Right atrium auricular region (tissue), 2 donors: Measurements from ENCODE around the gene NQO1. TPM values are rescaled to one million over a fixed set of nuclear protein-coding genes. Genes with fewer than 3 reads are reported as not detected.
"Not testable (repeated sequence)": the region's sequence is repeated elsewhere in the genome, so short reads cannot be mapped to it uniquely, and the experiment has no call there.

Experiments used
- DNase-seq: peaks from one replicate; pipeline ENCODE4 v3.0.0-alpha.2; 2019; ENCODE audit warnings: low spot score
- H3K27ac ChIP-seq, 2 donors: fragments of 200-600 bp; sonication (generic); 1 replicate in 1 of 2; 2 replicates in 1 of 2; pipeline ENCODE4 v1.5.1; 2016 to 2019
- H3K27me3 ChIP-seq, 2 donors: fragments of 200-600 bp; sonication (generic); one replicate each; pipeline versions ENCODE4 v1.5.1 to v1.6.0; 2017 to 2019
- H3K36me3 ChIP-seq: fragments of 200-600 bp; sonication (generic); one replicate; pipeline ENCODE4 v1.5.1; 2016
- H3K4me1 ChIP-seq, 2 donors: fragments of 200-600 bp; sonication (generic); one replicate each; pipeline versions ENCODE4 v1.5.1 to v1.6.0; 2017 to 2019
- H3K4me3 ChIP-seq, 2 donors: fragments of 200-600 bp; sonication (generic); 1 replicate in 1 of 2; 2 replicates in 1 of 2; pipeline ENCODE4 v1.5.1; 2017 to 2019; ENCODE audit warnings: mild to moderate bottlenecking in 1 of 2, moderate library complexity in 1 of 2
- H3K9me3 ChIP-seq, 2 donors: fragments of 200-600 bp; sonication (generic); one replicate each; pipeline ENCODE4 v1.5.1; 2019
- CTCF ChIP-seq, 2 donors: fragments of 200-600 bp; sonication (generic); IDR thresholded peaks; one replicate each; pipeline ENCODE4 v1.5.1; 2019; ENCODE audit warnings: antibody characterized with exemption in 2 of 2
- total RNA-seq, 2 donors: library from RNA; depleted of rRNA; stranded (reverse); fragments of >200 nt; gene quantifications; one replicate each; pipeline ENCODE4 v1.1.0, GENCODE V29; 2016

The NQO1 gene
- total RNA-seq, 2 donors from 2014 or later: 41.8 to 62.9 TPM

- Histone ChIP-seq H3K27me3 (no peaks in the 10 kb centered on the region), H3K9me3 (no peaks in the 10 kb centered on the region), H3K27ac (no peak overlapping the region), H3K4me3 (no peak overlapping the region), H3K4me1 (peaks cover 0 to 15% of the 10 kb centered on the region in 2 donors), H3K36me3 (no peaks in the 10 kb centered on the region)
- no peak for TF ChIP-seq CTCF (IDR thresholded peaks at IDR 0.05)
- no peak for DNase-seq
Measured at GRCh38 chr16:69732101-69732500, 5.7 kb upstream of the NQO1 start.

- H3K27me3 ChIP-seq, H3K36me3 ChIP-seq, H3K9me3 ChIP-seq, DNase-seq, H3K27ac ChIP-seq, H3K4me3 ChIP-seq: not testable (repeated sequence)
- H3K4me1 ChIP-seq: peaks cover 0 to 21% of the 10 kb centered on the region in 2 donors
Measured at GRCh38 chr16:69731280-69731679, 4.9 kb upstream of the NQO1 start.

GRCh38 chr16:69729030-69729429 is 2.7 kb upstream of the NQO1 start:
- not testable (repeated sequence) for DNase-seq, H3K4me3 ChIP-seq, H3K27me3 ChIP-seq, H3K36me3 ChIP-seq, H3K9me3 ChIP-seq
- peak overlapping the region in 1 of 2 donors; percentile 14 for H3K27ac ChIP-seq
- peaks cover 0 to 35% of the 10 kb centered on the region in 2 donors for H3K4me1 ChIP-seq

- TF ChIP-seq CTCF (IDR thresholded peaks at IDR 0.05): no peak
- H3K4me3 ChIP-seq: no peak overlapping the region
- H3K9me3 ChIP-seq: no peaks in the 10 kb centered on the region
- no peaks in the 10 kb centered on the region for H3K27me3 ChIP-seq
- no peak for DNase-seq
- peak overlapping the region; percentile 68 to 82 for H3K27ac ChIP-seq
- no peaks in the 10 kb centered on the region for H3K36me3 ChIP-seq
- H3K4me1 ChIP-seq: peaks cover 0 to 40% of the 10 kb centered on the region in 2 donors
Measured at GRCh38 chr16:69727916-69728270, 1.5 kb upstream of the NQO1 start.

GRCh38 chr16:69725480-69726312 is 664 bp downstream of the NQO1 start:
- peaks cover 0 to 40% of the 10 kb centered on the region in 2 donors for H3K4me1 ChIP-seq
- DNase-seq: no peak
- H3K36me3 ChIP-seq: no peaks in the 10 kb centered on the region
- H3K27me3 ChIP-seq: no peaks in the 10 kb centered on the region
- no peak for TF ChIP-seq CTCF (IDR thresholded peaks at IDR 0.05)
- peak overlapping the region; percentile 68 to 82 for H3K27ac ChIP-seq
- H3K9me3 ChIP-seq: no peaks in the 10 kb centered on the region
- peak overlapping the region; percentile 47 to 56 for H3K4me3 ChIP-seq

GRCh38 chr16:69724981-69725479 is 1.3 kb downstream of the NQO1 start:
- Histone ChIP-seq H3K27me3 (no peaks in the 10 kb centered on the region), H3K36me3 (no peaks in the 10 kb centered on the region), H3K9me3 (no peaks in the 10 kb centered on the region), H3K4me1 (peaks cover 0 to 40% of the 10 kb centered on the region in 2 donors), H3K27ac (peak overlapping the region; percentile 68 to 82), H3K4me3 (peak overlapping the region; percentile 47 to 56)
- TF ChIP-seq CTCF (IDR thresholded peaks at IDR 0.05): no peak
- DNase-seq: no peak
